Medulla oblongata (tissue), 1 donor: Measurements from ENCODE around the gene ZC3H12C.

Experiments used
- DNase-seq: peaks from one replicate; pipeline ENCODE4 v3.0.0-alpha.2; 2015; ENCODE audit errors: extremely low spot score

ZC3H12C gene

DNA sequence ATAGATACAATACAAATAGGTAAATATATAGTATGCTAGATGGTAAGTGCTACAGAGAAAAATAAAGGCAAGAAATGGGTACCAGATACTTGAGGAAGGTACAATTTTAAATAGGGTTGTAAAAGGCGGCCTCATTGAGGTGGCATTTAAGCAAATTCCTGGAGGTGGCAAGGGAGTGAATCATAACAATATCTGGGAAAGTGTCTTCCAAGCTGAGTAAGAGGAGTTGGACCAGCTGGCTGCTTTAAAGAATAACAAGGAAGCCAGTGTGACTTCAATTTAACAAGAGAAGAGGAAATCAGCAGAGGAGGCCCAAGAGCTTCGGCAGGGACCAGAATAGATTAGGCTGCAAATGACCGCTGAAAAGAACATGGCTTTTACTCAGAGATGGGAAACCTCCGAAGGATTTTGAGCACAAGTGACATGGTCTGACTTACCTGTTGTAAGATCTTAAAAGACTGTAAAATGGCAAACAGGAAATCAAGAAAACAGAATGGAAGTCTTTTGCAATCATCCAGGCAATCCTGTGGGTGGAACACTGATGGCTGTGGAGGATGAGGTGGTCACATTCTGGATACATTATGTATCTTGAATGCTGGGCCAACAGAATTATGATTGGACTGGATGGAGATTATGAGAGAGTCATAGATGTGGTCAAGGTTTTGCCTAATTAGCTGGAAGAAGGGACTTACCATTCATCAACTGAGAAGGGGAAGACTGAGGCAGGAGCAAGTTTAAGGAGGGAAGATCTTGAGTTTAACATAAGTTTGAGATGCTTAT lies 126.0 kb downstream of the ZC3H12C start:
- DNase-seq: no peak
